ENCODE data around the gene GYPB. TPM values are rescaled to one million over a fixed set of nuclear protein-coding genes. Genes with fewer than 3 reads are reported as not detected.

The GYPB gene
- total RNA-seq: not detected in 2 replicates

GRCh38 chr4:144019277-144019676 lies at the start of gene GYPB:
Gene GYPB, minus strand, starts transcription at chr4:144019380. Its CDS starts 93 bp downstream, at chr4:144019287.

Other genes starting within 250 kb of the GYPB start
- gene GYPE, start 113.8 kb downstream of the GYPB start, total RNA-seq: 0.07 and 0.15 TPM in 2 replicates
- not detected in 2 replicates for gene GYPA, start 121.3 kb upstream of the GYPB start, total RNA-seq